Endothelial cell of umbilical vein (primary cell): ENCODE measurements around the gene CDC42BPB.

Experiments used
- CTCF ChIP-seq, 2 donors: IDR thresholded peaks; 1 replicate in 1 of 2; 2 replicates in 1 of 2; pipeline ENCODE4 v1.5.1; 2011; ENCODE audit warnings: low read length in 2 of 2, mild to moderate bottlenecking in 2 of 2, moderate library complexity in 2 of 2, control low read depth in 1 of 2, inconsistent platforms in 1 of 2, low read depth in 1 of 2; ENCODE audit not compliant: insufficient read depth in 1 of 2; ENCODE audit errors: extremely low read depth in 1 of 2
- MAX ChIP-seq: IDR thresholded peaks from 2 replicates; pipeline ENCODE4 v1.6.1; 2011; ENCODE audit not compliant: insufficient read depth, insufficient read length

- no peak for TF ChIP-seq CTCF (IDR thresholded peaks at IDR 0.05; ENCODE audit: extremely low read depth in 1 of 2, insufficient read depth in 1 of 2, low read depth in 1 of 2, low read length in 2 of 2)
- TF ChIP-seq MAX, result no peak
These were observed 13.0 kb upstream of the CDC42BPB start for GRCh38 chr14:103070263-103070885.
